ENCODE results near the gene DCUN1D1.

DNA sequence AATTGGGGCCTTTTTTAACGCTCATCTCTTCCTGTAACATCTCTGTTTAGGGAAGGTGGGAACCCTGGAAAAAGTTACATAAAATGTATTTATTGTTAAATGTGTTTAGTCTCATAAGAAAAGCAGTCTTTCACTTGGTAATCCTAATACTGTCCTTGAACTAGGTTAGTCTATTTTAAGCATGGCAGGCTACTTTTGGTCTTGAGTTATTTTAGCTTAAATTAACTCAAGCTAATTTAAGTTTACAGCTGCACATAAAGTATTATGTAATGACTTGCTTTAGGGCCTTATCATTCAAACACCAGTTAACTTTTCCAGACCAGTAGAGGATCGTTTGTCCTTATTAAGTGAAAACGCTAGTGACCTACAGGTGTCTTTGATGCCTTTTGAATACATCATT is 63.2 kb downstream of the DCUN1D1 start:
- TF ChIP-seq ZFP3 (CRISPR knock-in tag; IDR thresholded peaks at IDR 0.05): no peak
- no peak for TF ChIP-seq CREB5 (CRISPR knock-in tag; IDR thresholded peaks at IDR 0.05; ENCODE audit: low read depth)
- TF ChIP-seq ZNF8 (CRISPR knock-in tag; IDR thresholded peaks at IDR 0.05): no peak
- no peak for TF ChIP-seq ZFP30 (CRISPR knock-in tag; IDR thresholded peaks at IDR 0.05)
- TF ChIP-seq ARNTL (CRISPR knock-in tag; IDR thresholded peaks at IDR 0.05; ENCODE audit: borderline replicate concordance, low read depth): no peak
- no peak for TF ChIP-seq ZC3H10 (CRISPR knock-in tag; IDR thresholded peaks at IDR 0.05)
- no peak for TF ChIP-seq TOX (CRISPR knock-in tag; IDR thresholded peaks at IDR 0.05; ENCODE audit: borderline replicate concordance)

All from SK-N-SH treated with all-trans-retinoic acid at 6 μM for 48 hours (cell line).